Kidney epithelial cell (primary cell): ENCODE data around the gene TMEM154. TPM values are rescaled to one million over a fixed set of nuclear protein-coding genes. Genes with fewer than 3 reads are reported as not detected.

Experiments used
- DNase-seq: peaks from one replicate; pipeline ENCODE4 v3.0.0-alpha.2; 2010; ENCODE audit warnings: low read depth
- H3K27me3 ChIP-seq: 2 replicates; pipeline ENCODE4 v1.6.0; 2011; ENCODE audit warnings: low read length; ENCODE audit not compliant: control insufficient read depth, insufficient read depth
- H3K36me3 ChIP-seq: 2 replicates; pipeline ENCODE4 v1.5.1; 2011; ENCODE audit warnings: low read length; ENCODE audit not compliant: control insufficient read depth, insufficient read depth
- H3K4me3 ChIP-seq: 2 replicates; pipeline ENCODE4 v1.5.1; 2011; ENCODE audit warnings: low read depth, mild to moderate bottlenecking, control low read depth, low read length
- CTCF ChIP-seq: IDR thresholded peaks from 2 replicates; pipeline ENCODE4 v1.5.1; 2011; ENCODE audit warnings: mild to moderate bottlenecking, moderate library complexity, low read length, control low read depth, inconsistent platforms; ENCODE audit not compliant: insufficient read depth, poor library complexity, severe bottlenecking
- total RNA-seq: library from RNA; depleted of rRNA; stranded (reverse); fragments of >200 nt; gene quantifications from 2 replicates; pipeline ENCODE4 v1.2.3, GENCODE V29; 2015

TMEM154 gene
- total RNA-seq, 1 donor from 2014 or later, result 20.8 TPM

- H3K4me3 ChIP-seq, result no peak overlapping the region
- no peaks in the 10 kb centered on the region for H3K36me3 ChIP-seq
- no peak for TF ChIP-seq CTCF
- no peak for DNase-seq
- H3K27me3 ChIP-seq, result no peaks in the 10 kb centered on the region
Measured at GRCh38 chr4:152699313-152699712, 19.5 kb upstream of the TMEM154 start.

GRCh38 chr4:152698089-152698499 is 18.3 kb upstream of the TMEM154 start:
- DNase-seq, result no peak
- TF ChIP-seq CTCF, result no peak

GRCh38 chr4:152697284-152698088 is 17.7 kb upstream of the TMEM154 start:
- Histone ChIP-seq H3K36me3 (no peaks in the 10 kb centered on the region), H3K4me3 (no peak overlapping the region), H3K27me3 (no peaks in the 10 kb centered on the region)
- no peak for TF ChIP-seq CTCF
- DNase-seq, result no peak

More at GRCh38 chr4:152698089-152698499, 18.3 kb upstream of the TMEM154 start:
- H3K27me3 ChIP-seq, result no peaks in the 10 kb centered on the region
- no peaks in the 10 kb centered on the region for H3K36me3 ChIP-seq
- no peak overlapping the region for H3K4me3 ChIP-seq

- H3K36me3 ChIP-seq, result no peaks in the 10 kb centered on the region
- H3K4me3 ChIP-seq, result no peak overlapping the region
- H3K27me3 ChIP-seq, result no peaks in the 10 kb centered on the region
- TF ChIP-seq CTCF, result no peak
- DNase-seq, result peak; percentile 54
Measured at GRCh38 chr4:152696764-152697261, 17.0 kb upstream of the TMEM154 start.

GRCh38 chr4:152693871-152694270 is 14.1 kb upstream of the TMEM154 start:
- no peak for DNase-seq
- Histone ChIP-seq H3K36me3 (no peaks in the 10 kb centered on the region), H3K27me3 (no peaks in the 10 kb centered on the region), H3K4me3 (no peak overlapping the region)
- TF ChIP-seq CTCF, result no peak

DNA sequence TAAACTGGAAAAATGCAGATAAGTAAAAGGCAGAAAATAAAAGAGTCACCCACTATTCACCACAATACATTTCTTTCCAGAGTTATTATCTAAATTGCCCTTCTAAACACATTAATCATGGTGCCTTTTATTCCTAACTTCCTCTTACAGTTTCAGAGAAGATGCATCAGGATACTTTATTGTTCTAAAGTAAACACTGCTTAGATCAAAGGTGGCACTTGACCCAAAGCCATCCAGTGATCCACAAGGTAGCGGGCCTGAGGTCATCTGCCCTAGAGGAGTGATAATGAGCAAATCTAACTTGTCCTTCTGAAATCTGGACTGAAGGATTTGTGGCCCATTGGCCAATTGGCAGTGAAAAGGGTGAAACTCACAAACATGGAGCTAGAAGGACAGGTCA is 12.0 kb upstream of the TMEM154 start:
- Histone ChIP-seq H3K27me3 (no peaks in the 10 kb centered on the region), H3K36me3 (no peaks in the 10 kb centered on the region), H3K4me3 (no peak overlapping the region)
- TF ChIP-seq CTCF, result no peak
- DNase-seq, result no peak
